HepG2 (cell line): ENCODE results near the gene SLC1A2. TPM values are rescaled to one million over a fixed set of nuclear protein-coding genes. Genes with fewer than 3 reads are reported as not detected.

Experiments
- ETV5 ChIP-seq: IDR thresholded peaks from 2 replicates; pipeline ENCODE4 v1.6.1; 2018; ENCODE audit warnings: missing biosample characterization, missing genetic modification reagents, inconsistent platforms, borderline replicate concordance
- FOXK1 ChIP-seq: sonication (generic); formaldehyde crosslinking; IDR thresholded peaks from 2 replicates; pipeline ENCODE4 v1.4.0; 2020; ENCODE audit warnings: low read depth, missing genetic modification reagents, borderline replicate concordance
- GZF1 ChIP-seq: sonication (generic); formaldehyde crosslinking; IDR thresholded peaks from 2 replicates; pipeline ENCODE4 v1.5.1; 2020; ENCODE audit warnings: mild to moderate bottlenecking, missing genetic modification reagents
- HOMEZ ChIP-seq: IDR thresholded peaks from 2 replicates; pipeline ENCODE4 v1.6.1; 2016; ENCODE audit warnings: low read depth
- HOXA7 ChIP-seq: sonication (generic); formaldehyde crosslinking; IDR thresholded peaks from 2 replicates; pipeline ENCODE4 v1.8.1; 2022; ENCODE audit warnings: mild to moderate bottlenecking, missing genetic modification reagents, moderate library complexity
- STAT6 ChIP-seq: sonication (generic); formaldehyde crosslinking; IDR thresholded peaks from 2 replicates; pipeline ENCODE4 v1.4.0; 2020; ENCODE audit warnings: missing genetic modification reagents, mild to moderate bottlenecking, borderline replicate concordance
- TEAD3 ChIP-seq: optimal IDR thresholded peaks from 2 replicates; pipeline ENCODE3; 2016; ENCODE audit warnings: borderline replicate concordance
- TIGD3 ChIP-seq: sonication (generic); formaldehyde crosslinking; IDR thresholded peaks from 2 replicates; pipeline ENCODE4 v1.5.1; 2020; ENCODE audit warnings: mild to moderate bottlenecking, missing genetic modification reagents, borderline replicate concordance
- ZBTB7A ChIP-seq: sonication (generic); formaldehyde crosslinking; IDR thresholded peaks from 2 replicates; pipeline ENCODE4 v1.8.0; 2022; ENCODE audit warnings: mild to moderate bottlenecking, missing genetic modification reagents
- ZNF180 ChIP-seq: sonication (generic); formaldehyde crosslinking; IDR thresholded peaks from 2 replicates; pipeline ENCODE4 v1.4.0; 2020; ENCODE audit warnings: low read depth, missing genetic modification reagents, borderline replicate concordance
- ZNF205 ChIP-seq: IDR thresholded peaks from 2 replicates; pipeline ENCODE4 v1.6.1; 2018; ENCODE audit warnings: missing biosample characterization, missing genetic modification reagents
- ZNF326 ChIP-seq: sonication (generic); formaldehyde crosslinking; IDR thresholded peaks from 2 replicates; pipeline ENCODE4 v1.4.0; 2020; ENCODE audit warnings: missing genetic modification reagents, borderline replicate concordance
- ZNF44 ChIP-seq: sonication (generic); formaldehyde crosslinking; IDR thresholded peaks from 2 replicates; pipeline ENCODE4 v1.5.1; 2020; ENCODE audit warnings: mild to moderate bottlenecking, missing genetic modification reagents
- ZSCAN25 ChIP-seq: sonication (generic); formaldehyde crosslinking; IDR thresholded peaks from 2 replicates; pipeline ENCODE4 v1.8.0; 2022; ENCODE audit warnings: mild to moderate bottlenecking, missing genetic modification reagents
- polyA plus RNA-seq, 8 experiments: library from polyadenylated mRNA; depleted of rRNA in 3 of 8; stranded (reverse) in 7 of 8; unstranded in 1 of 8; fragments of >200 nt; fragmentation: Illumina TruSeq in 4 of 8; extraction: Trizol in 4 of 8; gene quantifications; 2 replicates each; pipeline versions ENCODE4 v1.2.1 to v1.2.3, GENCODE V29; 2011 to 2016; ENCODE audit warnings: low read depth in 4 of 8, missing spikeins in 1 of 8, mixed read lengths in 1 of 8; ENCODE audit not compliant: insufficient read depth in 1 of 8
- total RNA-seq, 5 experiments: library from RNA; depleted of rRNA; stranded (reverse); fragments of >200 nt; fragmentation: Illumina TruSeq; extraction: Trizol; gene quantifications; 2 replicates each; pipeline ENCODE4 v1.2.3, GENCODE V29; 2016; ENCODE audit warnings: low read depth in 1 of 5
- TF ChIP-seq, protein P1 (sequence below): sonication (generic); formaldehyde crosslinking; IDR thresholded peaks from 2 replicates; pipeline ENCODE4 v1.5.1; 2020; ENCODE audit warnings: mild to moderate bottlenecking, missing genetic modification reagents
- TF ChIP-seq, protein P2 (sequence below): IDR thresholded peaks from 2 replicates; pipeline ENCODE4 v1.6.1; 2012; ENCODE audit warnings: low read length, improper control_type of control experiment

Gene SLC1A2
- total and polyA plus RNA-seq, 2 of the 13 experiments (the other 11 are each of a cell fraction or from before 2014, with no cell fraction given) = 23.2 to 43.2 TPM

- TF ChIP-seq, protein P1, sequence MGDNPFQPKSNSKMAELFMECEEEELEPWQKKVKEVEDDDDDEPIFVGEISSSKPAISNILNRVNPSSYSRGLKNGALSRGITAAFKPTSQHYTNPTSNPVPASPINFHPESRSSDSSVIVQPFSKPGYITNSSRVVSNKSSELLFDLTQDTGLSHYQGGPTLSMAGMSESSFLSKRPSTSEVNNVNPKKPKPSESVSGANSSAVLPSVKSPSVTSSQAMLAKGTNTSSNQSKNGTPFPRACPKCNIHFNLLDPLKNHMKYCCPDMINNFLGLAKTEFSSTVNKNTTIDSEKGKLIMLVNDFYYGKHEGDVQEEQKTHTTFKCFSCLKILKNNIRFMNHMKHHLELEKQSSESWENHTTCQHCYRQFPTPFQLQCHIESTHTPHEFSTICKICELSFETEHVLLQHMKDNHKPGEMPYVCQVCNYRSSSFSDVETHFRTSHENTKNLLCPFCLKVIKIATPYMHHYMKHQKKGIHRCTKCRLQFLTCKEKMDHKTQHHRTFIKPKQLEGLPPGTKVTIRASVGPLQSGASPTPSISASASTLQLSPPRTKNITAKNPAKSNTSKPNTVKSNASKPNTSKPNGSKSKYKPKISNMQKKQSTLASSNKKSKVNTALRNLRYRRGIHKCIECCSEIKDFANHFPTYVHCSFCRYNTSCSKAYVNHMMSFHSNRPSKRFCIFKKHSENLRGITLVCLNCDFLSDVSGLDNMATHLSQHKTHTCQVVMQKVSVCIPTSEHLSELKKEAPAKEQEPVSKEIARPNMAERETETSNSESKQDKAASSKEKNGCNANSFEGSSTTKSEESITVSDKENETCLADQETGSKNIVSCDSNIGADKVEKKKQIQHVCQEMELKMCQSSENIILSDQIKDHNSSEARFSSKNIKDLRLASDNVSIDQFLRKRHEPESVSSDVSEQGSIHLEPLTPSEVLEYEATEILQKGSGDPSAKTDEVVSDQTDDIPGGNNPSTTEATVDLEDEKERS (CRISPR knock-in tag) = peak; percentile 87
- peak; percentile 96 for TF ChIP-seq FOXK1
- peak; percentile 81 for TF ChIP-seq STAT6 (CRISPR knock-in tag)
- no peak for TF ChIP-seq ZNF326
- TF ChIP-seq, protein P2, sequence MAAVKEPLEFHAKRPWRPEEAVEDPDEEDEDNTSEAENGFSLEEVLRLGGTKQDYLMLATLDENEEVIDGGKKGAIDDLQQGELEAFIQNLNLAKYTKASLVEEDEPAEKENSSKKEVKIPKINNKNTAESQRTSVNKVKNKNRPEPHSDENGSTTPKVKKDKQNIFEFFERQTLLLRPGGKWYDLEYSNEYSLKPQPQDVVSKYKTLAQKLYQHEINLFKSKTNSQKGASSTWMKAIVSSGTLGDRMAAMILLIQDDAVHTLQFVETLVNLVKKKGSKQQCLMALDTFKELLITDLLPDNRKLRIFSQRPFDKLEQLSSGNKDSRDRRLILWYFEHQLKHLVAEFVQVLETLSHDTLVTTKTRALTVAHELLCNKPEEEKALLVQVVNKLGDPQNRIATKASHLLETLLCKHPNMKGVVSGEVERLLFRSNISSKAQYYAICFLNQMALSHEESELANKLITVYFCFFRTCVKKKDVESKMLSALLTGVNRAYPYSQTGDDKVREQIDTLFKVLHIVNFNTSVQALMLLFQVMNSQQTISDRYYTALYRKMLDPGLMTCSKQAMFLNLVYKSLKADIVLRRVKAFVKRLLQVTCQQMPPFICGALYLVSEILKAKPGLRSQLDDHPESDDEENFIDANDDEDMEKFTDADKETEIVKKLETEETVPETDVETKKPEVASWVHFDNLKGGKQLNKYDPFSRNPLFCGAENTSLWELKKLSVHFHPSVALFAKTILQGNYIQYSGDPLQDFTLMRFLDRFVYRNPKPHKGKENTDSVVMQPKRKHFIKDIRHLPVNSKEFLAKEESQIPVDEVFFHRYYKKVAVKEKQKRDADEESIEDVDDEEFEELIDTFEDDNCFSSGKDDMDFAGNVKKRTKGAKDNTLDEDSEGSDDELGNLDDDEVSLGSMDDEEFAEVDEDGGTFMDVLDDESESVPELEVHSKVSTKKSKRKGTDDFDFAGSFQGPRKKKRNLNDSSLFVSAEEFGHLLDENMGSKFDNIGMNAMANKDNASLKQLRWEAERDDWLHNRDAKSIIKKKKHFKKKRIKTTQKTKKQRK = no peak
- peak; percentile 61; the same call in 1 of the 2 replicates for TF ChIP-seq ZNF205
- peak; percentile 72; the same call in 1 of the 2 replicates for TF ChIP-seq ETV5 (CRISPR knock-in tag)
- TF ChIP-seq HOXA7 (CRISPR knock-in tag) = no peak
- TF ChIP-seq HOMEZ = peak; percentile 98
- peak; percentile 51; the same call in 1 of the 2 replicates for TF ChIP-seq ZSCAN25 (CRISPR knock-in tag)
- TF ChIP-seq ZNF44 = peak; percentile 40; the same call in 1 of the 2 replicates
- TF ChIP-seq TIGD3 = no peak
- 0 out of 2 replicates have a peak, but pooled peaks have one; percentile 19 for TF ChIP-seq ZBTB7A (CRISPR knock-in tag)
- TF ChIP-seq ZNF180 (CRISPR knock-in tag) = no peak
- TF ChIP-seq TEAD3 (CRISPR knock-in tag) = peak; percentile 80
- 0 out of 2 replicates have a peak, but pooled peaks have one; percentile 38 for TF ChIP-seq GZF1
Observed at GRCh38 chr11:35360055-35360530, 59.3 kb downstream of the SLC1A2 start (continued).
